GM19324 (cell line): ENCODE measurements around the gene PDE3A.
"Not testable (repeated sequence)": the region's sequence is repeated elsewhere in the genome, so short reads cannot be mapped to it uniquely, and the experiment has no call there.

Source experiments
- ATAC-seq: cut with Tn5 transposase; IDR thresholded peaks from one replicate; pipeline ENCODE4 v1.9.1; 2021; ENCODE audit warnings: mild to moderate bottlenecking, moderate library complexity; ENCODE audit not compliant: unreplicated experiment, low FRiP score

PDE3A gene

GRCh38 chr12:20372326-20373096 is 4.2 kb downstream of the PDE3A start:
- no peak for ATAC-seq

- no peak for ATAC-seq
Observed at GRCh38 chr12:20374795-20375194, 6.5 kb downstream of the PDE3A start.

GRCh38 chr12:20375560-20375959 is 7.2 kb downstream of the PDE3A start:
- no peak for ATAC-seq

- ATAC-seq = no peak
Observed at GRCh38 chr12:20376984-20377383, 8.6 kb downstream of the PDE3A start.

GRCh38 chr12:20377750-20378149 is 9.4 kb downstream of the PDE3A start:
- no peak for ATAC-seq

- no peak for ATAC-seq
Observed at GRCh38 chr12:20382117-20382516, 13.8 kb downstream of the PDE3A start.

GRCh38 chr12:20383612-20384011 is 15.3 kb downstream of the PDE3A start:
- ATAC-seq = no peak

GRCh38 chr12:20384836-20385235 is 16.5 kb downstream of the PDE3A start:
- ATAC-seq = not testable (repeated sequence)

GRCh38 chr12:20390846-20391245 is 22.5 kb downstream of the PDE3A start:
- no peak for ATAC-seq

- ATAC-seq = no peak
Observed at GRCh38 chr12:20392339-20392738, 24.0 kb downstream of the PDE3A start.

GRCh38 chr12:20393707-20394106 is 25.4 kb downstream of the PDE3A start:
- ATAC-seq = no peak

GRCh38 chr12:20395791-20396550 is 27.6 kb downstream of the PDE3A start:
- ATAC-seq = no peak

GRCh38 chr12:20398686-20399085 is 30.3 kb downstream of the PDE3A start:
- ATAC-seq = no peak

- ATAC-seq = no peak
Observed at GRCh38 chr12:20400003-20400402, 31.7 kb downstream of the PDE3A start.

GRCh38 chr12:20403230-20403629 is 34.9 kb downstream of the PDE3A start:
- ATAC-seq = no peak

- no peak for ATAC-seq
Observed at GRCh38 chr12:20404576-20405346, 36.4 kb downstream of the PDE3A start.

- ATAC-seq = no peak
Observed at GRCh38 chr12:20409607-20410377, 41.5 kb downstream of the PDE3A start.

- ATAC-seq = no peak
Observed at GRCh38 chr12:20410734-20411133, 42.4 kb downstream of the PDE3A start.

GRCh38 chr12:20411345-20411744 is 43.0 kb downstream of the PDE3A start:
- ATAC-seq = no peak

GRCh38 chr12:20415028-20415427 is 46.7 kb downstream of the PDE3A start:
- ATAC-seq = no peak
